ENCODE measurements around the gene NPL.
A peak's percentile ranks its signal among the peaks of the same experiment; 100 is the strongest.

The NPL gene, protein sequence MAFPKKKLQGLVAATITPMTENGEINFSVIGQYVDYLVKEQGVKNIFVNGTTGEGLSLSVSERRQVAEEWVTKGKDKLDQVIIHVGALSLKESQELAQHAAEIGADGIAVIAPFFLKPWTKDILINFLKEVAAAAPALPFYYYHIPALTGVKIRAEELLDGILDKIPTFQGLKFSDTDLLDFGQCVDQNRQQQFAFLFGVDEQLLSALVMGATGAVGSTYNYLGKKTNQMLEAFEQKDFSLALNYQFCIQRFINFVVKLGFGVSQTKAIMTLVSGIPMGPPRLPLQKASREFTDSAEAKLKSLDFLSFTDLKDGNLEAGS

DNA sequence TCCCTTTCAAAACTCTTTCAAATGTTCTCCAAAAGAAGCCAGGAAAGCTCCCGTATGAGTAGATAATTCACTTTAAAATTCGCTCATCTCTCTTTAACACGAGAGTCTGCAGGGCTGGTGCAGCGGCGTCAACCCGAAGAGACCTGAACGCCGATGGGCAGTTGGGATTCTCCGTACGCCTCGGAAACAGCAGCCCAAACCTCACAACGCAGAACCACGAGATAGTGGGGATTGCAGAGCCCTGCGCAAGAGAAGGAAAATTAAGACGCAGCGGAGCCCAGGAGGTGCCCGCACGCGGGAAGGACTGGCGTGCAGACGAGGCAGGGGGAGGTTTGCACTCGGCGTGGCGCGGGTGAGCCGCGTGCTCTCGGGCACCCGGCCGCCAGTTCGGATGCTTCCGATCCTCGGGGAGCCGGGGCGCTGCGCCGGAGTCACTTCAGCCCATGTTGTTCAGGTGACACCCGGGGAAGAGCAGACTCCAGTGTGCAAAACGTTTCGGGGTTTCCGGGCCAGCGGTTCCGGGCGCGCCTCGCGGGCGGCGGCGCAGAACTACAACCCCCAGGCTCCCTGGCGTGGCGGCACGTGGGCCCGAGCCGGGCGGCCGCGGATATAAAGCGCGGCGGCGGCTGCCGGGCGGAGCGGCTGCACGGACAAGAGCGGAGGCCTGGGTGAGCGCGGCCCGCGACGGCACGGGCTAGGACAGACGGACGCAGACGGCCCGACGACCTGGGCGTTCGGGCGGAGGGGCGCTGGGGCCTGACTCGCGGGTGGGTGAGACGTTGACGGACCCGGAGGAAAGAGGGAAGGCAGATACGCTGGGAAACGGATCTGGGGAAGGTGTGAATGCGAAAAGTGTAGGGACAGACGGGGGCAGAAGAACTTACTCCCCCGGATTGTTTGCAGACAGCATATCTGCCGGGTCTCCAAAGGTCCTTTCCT, at the start of gene NPL:
Gene NPL (plus strand): TSS at position 636 of the 939 bp plus-strand sequence. CDS start 4,599 bp downstream, outside the sequence.
- DNase-seq (ENCODE audit: low read depth) = no peak

DNA sequence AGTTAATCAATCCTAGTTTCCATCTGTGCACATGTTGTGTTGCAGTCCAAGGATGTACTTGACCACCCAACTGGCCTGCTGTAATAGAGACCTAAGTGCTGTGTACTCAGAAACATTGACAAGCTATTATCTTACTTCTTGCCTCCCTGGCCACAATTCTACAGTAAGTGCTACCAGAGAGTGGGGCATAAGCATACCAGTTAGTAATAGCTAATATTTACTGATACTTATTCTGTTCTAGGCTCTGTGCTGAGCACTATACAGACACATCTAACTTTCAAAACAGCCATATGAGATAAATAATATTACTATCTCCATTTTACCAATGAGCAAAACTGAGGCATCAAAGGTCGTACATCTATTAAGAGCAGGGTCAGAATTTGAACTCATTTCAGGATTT, 49.5 kb upstream of the NPL start:
- DNase-seq (ENCODE audit: low read depth) = no peak

DNA sequence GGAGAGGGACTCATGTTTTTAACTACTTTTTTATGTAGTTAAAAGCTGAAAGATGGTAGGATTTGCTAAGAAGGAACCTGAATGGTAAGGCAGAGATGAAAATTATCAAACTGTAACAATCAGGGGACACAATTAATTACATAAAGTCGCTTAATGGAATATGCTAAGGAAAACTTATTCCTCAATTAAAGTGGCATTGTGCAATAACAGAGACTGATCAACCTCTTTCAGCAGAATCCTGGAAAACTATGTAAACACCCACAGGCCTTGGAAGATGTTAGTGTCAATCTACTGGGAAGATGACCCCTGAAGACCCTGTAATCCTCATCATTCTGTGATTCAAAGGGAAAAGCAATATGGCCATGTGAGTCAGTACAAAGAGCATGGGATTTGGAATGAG, 46.8 kb upstream of the NPL start:
- DNase-seq (ENCODE audit: low read depth) = no peak

DNA sequence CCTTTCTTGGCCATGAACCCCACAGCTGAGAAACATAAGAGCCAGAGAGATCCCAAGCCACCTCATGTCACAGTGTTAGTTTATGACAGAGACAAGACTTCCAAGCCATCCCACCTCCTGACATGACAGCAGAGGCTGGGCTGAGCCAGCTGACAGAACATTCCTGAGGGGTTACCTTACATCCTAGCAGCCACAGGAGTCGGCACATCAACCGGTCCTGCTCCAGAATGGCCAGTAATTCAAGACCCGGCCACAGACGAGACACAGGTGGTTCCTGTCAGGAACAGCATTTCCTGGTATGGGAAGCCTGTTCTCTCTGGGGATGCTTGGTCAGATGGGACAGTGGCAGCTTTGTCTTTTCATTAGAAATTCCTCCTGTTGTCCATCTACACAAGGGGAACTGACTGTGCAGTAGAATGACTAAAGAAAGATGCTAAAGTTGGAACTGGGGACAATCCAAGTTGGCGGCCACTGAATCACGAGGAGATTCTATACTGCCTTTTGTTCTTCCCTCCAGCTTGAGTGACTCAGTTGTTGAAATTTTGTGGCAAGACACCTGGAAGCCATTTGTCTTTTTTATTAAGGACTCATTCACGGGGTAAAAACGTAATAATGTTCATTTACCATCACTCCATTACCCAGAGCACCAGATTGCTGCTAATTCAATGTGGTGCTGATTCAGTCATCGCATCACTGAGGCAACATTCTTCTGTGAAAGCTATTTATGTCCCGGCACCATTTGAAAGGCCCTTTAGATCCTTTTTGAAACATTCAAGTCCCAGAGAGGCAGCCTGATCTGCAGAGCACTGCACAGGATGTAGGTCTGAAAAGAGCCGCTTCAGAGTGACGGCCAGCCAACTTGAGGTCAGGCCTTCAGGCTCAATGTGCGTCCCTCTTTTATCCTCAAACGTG, 37.2 kb upstream of the NPL start:
- DNase-seq (ENCODE audit: low read depth) = no peak

DNA sequence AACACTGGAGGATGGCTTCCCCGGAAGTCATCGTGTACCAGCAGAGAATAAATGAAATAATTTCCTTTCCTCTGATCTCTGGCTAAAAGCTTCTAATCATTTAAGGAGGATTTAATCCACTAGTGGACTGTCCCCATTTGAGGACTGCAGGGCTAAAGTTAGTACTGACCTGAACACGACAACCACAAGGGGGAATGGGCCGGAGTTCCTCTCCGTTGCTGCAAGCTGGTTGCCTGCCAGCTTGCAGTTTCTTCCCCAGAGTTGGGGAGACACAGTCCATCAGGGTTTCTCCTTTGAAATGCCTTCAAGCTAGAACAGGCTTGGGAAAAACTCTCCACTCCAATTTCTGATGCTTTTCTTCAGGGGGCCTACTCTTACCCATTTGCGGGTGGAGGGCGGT, 35.5 kb upstream of the NPL start:
- no peak for DNase-seq (ENCODE audit: low read depth)

DNA sequence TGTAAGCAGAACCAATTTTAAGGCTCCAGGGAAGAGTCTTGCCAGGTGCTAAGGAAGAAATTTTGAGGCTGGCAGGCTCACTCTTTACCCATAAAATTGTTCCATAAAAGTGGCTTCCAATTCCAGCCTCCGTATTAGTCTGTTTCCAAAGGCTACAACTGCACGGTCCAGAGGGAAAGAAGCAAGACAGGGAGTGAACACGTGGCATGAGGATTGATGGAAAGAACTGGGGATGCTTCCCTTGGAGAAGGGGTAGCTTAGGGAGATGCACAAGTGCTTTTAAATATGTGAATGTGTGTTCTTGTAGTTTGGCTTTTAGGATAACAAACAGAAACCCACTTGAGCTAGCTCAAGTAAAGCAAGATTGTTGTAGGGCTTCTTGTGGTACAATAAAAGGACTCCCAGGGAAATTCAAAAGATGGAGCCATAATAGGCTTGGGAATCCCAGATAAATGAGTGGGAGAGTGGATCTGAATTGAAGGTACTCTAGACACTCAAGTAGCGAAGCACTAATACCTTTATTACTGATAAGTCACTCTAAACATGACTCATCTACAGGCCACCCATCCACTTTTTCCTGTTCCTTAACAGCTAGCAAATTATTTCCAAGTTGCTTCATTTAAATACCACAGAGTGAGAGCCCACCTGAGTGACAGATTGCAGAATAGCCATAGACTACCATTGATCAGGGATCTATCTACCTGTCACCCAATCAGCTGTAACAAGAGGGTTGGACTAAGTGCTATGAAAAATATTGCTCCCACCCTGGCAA, 34.8 kb upstream of the NPL start:
- no peak for DNase-seq (ENCODE audit: low read depth)

DNA sequence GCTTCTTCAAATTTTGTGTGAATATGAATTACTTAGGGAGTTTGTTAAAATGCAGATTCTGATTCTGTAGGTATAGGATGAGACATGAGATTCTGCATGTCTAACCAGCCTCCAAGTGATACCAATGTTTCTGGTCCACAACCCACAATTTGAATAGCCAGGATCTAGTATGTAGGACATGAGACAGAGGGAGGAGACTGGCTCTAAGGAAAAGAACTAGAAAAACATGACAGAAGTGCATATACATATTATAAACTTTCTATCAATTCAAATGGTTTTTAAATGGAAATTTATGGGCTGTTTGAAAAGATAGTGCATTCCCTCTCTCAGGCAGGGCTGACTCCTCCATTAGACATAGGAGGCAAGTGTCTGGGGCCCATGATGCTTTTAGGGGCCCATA, 33.9 kb upstream of the NPL start:
- no peak for DNase-seq (ENCODE audit: low read depth)

DNA sequence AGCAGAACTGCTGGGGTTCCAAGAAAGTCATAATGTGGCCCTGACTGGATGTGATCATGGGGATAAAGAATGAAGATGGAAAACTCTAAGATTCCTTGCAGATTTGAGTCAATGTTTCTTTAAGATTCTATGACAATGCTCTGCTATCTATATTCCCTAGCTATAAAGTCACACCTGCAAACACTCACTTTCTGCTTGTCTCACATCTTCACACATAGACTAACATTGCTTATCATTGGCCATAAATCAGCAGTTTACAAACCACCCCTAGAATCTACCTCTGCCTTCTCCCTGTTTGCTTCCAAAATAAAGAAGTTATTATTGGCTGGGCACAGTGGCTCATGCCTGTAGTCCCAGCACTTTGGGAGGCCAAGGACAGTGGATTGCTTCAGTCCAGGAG, 33.1 kb upstream of the NPL start:
- DNase-seq (ENCODE audit: low read depth) = no peak

DNA sequence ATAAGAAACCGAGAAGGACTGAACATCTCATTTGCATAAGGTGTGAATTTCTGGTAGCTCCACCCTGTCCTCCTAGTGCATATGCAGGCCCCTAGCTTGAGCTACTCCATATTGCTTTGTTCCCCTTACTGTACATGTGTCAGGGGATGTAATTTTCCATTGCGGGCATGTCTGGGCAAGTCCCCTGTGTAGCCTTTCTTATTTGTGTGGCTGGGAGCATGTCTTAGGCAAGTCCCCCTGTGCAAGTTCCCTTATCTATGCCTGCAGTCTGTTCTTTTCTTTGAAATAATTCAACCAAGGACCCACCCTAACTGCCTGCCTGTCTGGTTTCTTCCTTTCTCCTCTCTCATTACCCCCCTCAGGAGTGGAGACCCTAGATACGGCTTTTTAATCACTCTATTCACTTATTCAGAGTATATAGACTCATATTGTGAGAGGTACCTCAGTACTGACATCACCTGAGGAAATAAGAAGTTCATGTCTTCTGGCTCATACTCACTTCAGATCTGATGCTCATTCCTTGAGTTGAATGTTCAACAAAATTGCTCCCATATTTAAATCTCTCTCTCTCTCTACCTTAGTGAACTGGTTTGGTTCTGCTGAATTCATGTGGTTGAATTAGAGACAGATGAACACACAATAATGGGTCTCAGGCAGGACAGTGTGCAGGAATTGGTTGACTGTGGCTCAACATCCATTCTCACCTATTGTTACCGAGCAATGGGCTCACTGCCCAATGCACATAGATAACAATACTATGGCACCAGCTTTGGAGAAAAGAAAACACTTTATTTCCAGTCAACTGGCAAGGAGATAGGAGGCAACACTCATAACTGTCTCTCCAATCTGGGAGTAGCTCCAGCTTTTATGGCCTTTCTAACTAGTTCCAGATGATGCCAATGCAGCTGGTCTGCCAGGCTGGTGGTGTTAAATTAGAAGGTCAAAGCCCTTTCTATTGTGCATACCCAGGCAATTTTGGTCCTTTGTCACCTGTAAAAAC, 27.9 kb upstream of the NPL start:
- DNase-seq (ENCODE audit: low read depth) = no peak

DNA sequence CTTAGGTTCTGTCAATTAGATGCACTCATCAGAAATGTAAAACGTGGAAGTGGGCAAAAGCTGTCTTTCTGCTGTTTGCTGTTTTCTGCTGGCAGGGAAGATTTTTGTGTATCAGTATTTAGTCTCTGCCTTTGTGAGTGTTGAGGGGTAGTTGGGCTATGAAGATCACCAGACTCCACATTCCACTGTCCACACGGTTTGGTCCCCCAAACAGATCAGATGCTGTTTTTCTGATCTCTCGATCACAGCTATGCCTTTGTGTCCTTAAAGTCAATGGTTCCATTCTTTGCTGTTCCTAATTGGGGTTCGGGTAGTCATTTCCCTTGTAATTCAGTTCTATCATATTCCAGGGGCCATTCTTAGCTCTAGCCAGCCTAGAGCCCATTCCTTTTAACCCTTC, 27.0 kb upstream of the NPL start:
- DNase-seq (ENCODE audit: low read depth) = no peak

DNA sequence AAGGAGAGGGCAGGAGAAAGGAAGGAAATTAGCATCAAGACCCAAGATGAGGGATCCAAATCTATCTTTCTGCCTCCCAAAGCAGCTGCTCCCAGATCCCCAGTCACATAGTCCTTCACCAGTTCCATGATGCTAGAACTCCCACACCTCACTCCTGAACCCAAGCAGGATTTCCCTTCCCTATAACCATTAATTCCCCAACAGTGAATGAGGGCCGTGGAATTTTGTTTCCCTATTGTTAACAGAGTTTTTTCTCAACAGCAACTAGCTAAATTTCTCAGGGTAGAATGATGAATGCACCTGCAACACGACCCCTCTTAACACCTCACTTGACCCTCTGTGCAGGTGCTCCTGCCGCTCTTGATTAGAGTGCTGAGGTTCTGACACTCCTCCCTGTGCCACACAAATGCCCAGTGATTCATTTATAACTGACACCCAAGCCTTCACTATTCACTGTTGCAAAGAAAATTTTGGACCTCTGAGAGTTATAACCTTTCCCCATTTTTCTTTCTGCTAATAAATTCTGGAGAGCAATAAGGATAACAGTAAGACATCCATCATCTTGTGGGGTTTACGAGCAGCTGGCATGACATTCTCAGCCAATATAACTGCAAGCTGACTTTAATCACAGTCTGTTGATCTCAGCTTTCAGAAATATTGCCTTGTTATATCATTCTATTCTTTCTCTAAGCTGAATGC, 25.4 kb upstream of the NPL start:
- DNase-seq (ENCODE audit: low read depth) = no peak

DNA sequence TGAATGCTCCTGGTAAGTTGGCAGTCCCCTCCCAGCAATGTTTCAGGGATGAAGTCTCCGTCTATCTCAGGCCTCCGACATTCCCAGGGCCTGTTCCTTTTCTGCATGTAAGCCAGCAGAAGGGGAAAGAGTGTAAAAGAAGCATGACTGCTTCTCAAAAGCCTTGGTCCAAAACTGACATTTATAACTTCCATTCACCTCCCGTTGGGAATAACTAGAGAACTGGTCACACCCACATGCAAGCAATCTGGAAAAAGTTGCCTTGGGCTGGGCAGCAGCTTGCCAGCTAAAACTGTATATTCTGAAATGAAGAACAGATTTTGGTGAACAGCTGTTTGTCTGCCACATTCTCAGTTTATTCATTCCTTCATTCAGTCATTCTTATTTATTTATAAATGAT, 24.2 kb upstream of the NPL start:
- DNase-seq (ENCODE audit: low read depth) = no peak

DNA sequence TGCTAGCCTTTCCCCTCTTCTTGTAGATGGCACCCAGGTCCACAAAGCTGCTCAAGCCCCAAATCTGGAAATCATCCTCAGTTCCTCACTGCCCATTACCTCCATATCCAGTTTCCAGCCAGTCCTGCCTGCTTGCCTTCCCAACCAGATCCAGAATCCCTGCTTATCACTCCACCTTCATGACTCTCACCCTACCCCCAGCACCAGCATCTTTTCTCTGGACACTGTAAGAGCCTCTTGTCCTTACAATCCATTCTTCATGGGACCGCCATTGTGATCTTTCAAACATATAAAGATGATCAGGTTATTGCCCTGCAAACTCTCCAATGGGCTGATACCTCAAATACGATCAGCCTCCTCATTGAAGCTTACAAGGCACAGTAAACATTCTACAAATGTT, 23.5 kb upstream of the NPL start:
- DNase-seq (ENCODE audit: low read depth) = no peak

DNA sequence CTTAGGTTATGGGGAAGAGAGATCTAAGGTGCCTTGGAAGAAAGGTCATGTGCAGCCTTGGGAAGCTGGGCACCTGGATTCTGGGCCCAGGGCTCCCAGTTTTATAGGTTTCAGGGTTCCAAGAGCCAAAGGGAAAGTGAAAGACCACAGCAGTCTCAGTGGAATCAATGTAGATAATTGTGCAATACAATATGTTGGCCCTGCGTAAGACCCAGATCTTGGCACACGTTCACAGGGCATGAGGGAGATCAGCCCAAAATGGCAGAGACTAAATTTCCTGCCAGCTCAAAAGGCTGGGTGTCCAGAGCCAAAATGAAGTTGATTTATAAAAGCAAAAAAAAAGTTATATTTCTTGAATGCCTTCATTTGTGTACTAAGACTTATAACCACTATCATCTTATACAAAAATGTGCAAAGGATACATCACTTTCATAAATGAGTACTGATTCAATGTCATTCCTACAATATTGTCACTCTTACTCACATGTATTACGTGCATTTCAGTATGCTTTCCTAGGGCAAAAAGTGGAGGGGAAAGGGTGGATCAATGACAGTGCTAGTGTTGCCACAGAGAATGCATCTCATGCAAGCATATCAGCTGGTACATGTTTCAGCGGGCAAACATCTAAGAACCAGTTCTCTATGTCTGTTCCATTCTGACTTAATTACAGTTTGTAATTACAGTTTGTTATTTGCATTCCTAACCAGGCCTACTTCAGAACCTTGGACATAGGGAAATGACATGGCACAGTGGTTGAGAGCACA, 22.5 kb upstream of the NPL start:
- DNase-seq (ENCODE audit: low read depth) = no peak

DNA sequence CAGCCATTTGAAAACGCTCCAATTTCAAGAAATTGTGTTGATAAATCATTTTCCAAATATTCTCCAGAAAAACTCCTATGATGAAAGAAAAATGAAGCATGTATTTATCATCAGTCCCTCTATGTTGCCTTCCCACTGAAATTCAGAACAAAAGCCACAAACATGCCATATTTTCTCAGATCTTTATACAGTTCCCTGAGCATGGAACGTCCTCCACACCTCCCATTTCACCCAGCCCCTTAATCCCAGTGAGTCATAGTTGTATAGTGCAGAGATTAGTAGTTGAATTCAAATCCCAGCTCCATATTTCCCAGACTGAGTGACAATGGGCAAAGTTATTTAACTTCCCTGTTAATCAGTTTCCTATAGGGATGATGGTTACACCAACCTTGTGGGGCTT, 20.6 kb upstream of the NPL start:
- DNase-seq (ENCODE audit: low read depth) = peak; percentile 32

DNA sequence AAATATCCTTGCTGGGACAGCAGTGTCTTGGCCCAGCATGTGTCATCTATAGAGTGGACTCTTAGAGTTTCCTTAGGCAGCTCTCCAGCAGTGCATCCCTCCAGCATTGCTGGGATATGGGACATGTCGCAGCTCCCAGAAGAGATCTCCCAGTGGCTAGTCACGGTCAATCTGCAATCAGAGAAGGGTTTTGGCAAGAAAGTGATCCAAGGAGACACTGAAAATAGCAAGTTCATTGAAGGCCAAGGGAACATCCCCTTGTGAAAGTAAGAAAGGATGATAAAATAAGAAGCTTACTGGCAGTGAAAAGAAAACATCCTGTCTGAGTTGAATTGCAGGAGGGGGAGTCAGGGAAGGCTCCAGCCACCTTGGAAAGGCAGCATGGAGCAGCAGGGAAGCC, 19.3 kb upstream of the NPL start:
- no peak for DNase-seq (ENCODE audit: low read depth)

DNA sequence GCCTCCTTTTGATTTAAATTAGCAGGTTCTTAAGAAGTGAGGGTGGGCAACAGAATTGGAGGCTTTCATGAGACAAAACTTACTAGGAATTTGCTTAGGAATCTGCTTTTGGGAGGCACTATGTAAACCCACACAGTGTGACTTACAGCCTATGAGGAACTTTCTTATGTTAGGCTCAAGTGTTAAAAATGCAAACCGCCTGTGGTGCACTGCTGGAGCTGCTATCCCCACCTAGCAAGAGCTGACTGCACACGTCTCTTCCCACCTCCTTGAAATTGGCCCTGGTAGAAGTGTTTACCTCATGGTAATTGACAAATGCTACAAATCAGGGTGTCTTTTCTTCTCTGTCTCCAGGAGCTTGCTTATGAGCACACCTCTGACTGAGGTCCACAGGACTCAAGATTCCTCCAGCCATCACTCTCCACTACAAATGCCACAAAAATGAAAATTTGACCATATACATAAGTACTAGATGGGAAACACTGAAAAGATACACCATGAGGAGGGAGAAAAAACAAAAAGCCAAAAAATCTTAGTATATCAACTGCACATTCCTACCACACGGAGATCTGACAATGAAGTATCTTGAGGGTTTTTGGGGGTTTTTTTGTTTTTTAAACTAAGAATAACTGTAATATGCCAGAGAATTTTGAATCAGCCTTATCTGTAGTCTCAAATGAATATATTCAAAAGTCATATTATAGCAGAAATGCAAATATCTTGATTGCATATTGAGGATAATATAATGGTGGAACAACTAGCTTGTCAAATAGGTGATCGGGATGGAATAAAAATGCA, 18.2 kb upstream of the NPL start:
- DNase-seq (ENCODE audit: low read depth) = no peak

DNA sequence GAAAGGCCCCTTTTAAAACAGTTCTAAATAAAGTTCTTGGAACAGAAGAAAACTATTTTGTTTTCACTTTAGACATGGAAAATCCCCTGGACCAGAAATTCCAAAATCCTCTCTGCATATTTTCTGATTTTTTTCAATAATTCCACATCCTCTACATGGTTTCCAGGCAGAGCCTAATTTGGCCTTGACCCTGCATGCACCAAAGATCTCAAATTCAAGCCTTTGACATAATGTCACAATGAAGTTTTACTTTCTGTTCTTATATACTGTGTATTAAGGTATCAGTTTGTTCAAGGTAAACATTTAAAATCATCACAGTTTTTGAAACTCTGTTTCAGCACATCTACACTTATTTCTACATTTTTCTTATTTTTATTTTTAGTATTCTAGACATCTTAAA, 12.2 kb upstream of the NPL start:
- no peak for DNase-seq (ENCODE audit: low read depth)

All from non-pigmented ciliary epithelial cell (primary cell).